Measurements from ENCODE around the gene MYO18A. TPM values are rescaled to one million over a fixed set of nuclear protein-coding genes. Genes with fewer than 3 reads are reported as not detected.
"Not testable (repeated sequence)": the region's sequence is repeated elsewhere in the genome, so short reads cannot be mapped to it uniquely, and the experiment has no call there.

Gene MYO18A, protein sequence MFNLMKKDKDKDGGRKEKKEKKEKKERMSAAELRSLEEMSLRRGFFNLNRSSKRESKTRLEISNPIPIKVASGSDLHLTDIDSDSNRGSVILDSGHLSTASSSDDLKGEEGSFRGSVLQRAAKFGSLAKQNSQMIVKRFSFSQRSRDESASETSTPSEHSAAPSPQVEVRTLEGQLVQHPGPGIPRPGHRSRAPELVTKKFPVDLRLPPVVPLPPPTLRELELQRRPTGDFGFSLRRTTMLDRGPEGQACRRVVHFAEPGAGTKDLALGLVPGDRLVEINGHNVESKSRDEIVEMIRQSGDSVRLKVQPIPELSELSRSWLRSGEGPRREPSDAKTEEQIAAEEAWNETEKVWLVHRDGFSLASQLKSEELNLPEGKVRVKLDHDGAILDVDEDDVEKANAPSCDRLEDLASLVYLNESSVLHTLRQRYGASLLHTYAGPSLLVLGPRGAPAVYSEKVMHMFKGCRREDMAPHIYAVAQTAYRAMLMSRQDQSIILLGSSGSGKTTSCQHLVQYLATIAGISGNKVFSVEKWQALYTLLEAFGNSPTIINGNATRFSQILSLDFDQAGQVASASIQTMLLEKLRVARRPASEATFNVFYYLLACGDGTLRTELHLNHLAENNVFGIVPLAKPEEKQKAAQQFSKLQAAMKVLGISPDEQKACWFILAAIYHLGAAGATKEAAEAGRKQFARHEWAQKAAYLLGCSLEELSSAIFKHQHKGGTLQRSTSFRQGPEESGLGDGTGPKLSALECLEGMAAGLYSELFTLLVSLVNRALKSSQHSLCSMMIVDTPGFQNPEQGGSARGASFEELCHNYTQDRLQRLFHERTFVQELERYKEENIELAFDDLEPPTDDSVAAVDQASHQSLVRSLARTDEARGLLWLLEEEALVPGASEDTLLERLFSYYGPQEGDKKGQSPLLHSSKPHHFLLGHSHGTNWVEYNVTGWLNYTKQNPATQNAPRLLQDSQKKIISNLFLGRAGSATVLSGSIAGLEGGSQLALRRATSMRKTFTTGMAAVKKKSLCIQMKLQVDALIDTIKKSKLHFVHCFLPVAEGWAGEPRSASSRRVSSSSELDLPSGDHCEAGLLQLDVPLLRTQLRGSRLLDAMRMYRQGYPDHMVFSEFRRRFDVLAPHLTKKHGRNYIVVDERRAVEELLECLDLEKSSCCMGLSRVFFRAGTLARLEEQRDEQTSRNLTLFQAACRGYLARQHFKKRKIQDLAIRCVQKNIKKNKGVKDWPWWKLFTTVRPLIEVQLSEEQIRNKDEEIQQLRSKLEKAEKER (N-terminal part only)
- 36.6 and 37.9 TPM in 2 replicates for total RNA-seq

GRCh38 chr17:29180034-29180787 lies at the start of gene MYO18A:
Gene MYO18A (minus strand): TSS chr17:29180398. CDS start chr17:29166940, 13,458 bp downstream.
- peak; percentile 95 for DNase-seq
- Mint-ChIP-seq H3K4me1 (peaks cover 28% of the 10 kb centered on the region), H3K27me3 (peaks cover 19% of the 10 kb centered on the region), H3K36me3 (ENCODE audit: low read depth) (no peaks in the 10 kb centered on the region), H3K27ac (no peak within 1 kb of the TSS), H3K4me3 (peak within 1 kb of the TSS; percentile 65), H3K9me3 (no peaks in the 10 kb centered on the region)
- intact Hi-C loops (cut with micrococcal nuclease): loop anchor here (1.0 kb wide), 1 partner anchor 32 kb away; no protein-coding TSS in a partner anchor

DNA sequence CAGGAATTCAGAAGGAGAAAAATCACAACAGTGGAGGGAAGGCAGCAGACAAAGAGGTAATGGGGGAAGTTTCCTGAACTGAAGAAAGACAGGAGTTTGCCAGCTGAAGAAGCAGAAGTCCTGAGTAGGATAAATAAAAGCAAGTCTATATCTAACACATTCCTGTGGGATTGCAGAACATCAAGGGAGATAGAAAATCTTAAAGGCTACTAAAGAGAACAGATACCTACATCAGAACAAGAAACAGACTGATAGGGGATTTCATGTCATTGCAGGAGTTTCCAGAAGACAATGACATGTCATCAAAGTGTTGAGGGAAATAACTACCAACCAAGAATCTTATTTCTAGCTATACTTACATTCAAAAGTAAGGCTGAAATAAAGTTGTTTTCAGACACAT lies 45.2 kb upstream of the MYO18A start:
- Mint-ChIP-seq H3K4me3 (no peak overlapping the region), H3K27me3 (peaks cover 4% of the 10 kb centered on the region), H3K27ac (no peak overlapping the region), H3K4me1 (peaks cover 2% of the 10 kb centered on the region), H3K36me3 (ENCODE audit: low read depth) (no peaks in the 10 kb centered on the region), H3K9me3 (no peaks in the 10 kb centered on the region)
- intact Hi-C loops (cut with micrococcal nuclease): no loop called here
- DNase-seq: no peak

- DNase-seq; H3K27me3 Mint-ChIP-seq; H3K9me3 Mint-ChIP-seq; H3K4me1 Mint-ChIP-seq; intact Hi-C loops (cut with micrococcal nuclease); H3K36me3 Mint-ChIP-seq (ENCODE audit: low read depth); H3K4me3 Mint-ChIP-seq; H3K27ac Mint-ChIP-seq: not testable (repeated sequence)
These were observed 41.1 kb upstream of the MYO18A start for GRCh38 chr17:29221338-29221737.

GRCh38 chr17:29219378-29220047 lies 39.3 kb upstream of the MYO18A start:
- H3K27me3 Mint-ChIP-seq: peaks cover 5% of the 10 kb centered on the region
- intact Hi-C loops (cut with micrococcal nuclease): loop anchor here (1.0 kb wide), 1 partner anchor 70 kb away; no protein-coding TSS in a partner anchor
- peaks cover 4% of the 10 kb centered on the region for H3K4me1 Mint-ChIP-seq
- no peaks in the 10 kb centered on the region for H3K36me3 Mint-ChIP-seq (ENCODE audit: low read depth)
- no peak overlapping the region for H3K27ac Mint-ChIP-seq
- no peak overlapping the region for H3K4me3 Mint-ChIP-seq
- DNase-seq: peak; percentile 92
- H3K9me3 Mint-ChIP-seq: no peaks in the 10 kb centered on the region

DNA sequence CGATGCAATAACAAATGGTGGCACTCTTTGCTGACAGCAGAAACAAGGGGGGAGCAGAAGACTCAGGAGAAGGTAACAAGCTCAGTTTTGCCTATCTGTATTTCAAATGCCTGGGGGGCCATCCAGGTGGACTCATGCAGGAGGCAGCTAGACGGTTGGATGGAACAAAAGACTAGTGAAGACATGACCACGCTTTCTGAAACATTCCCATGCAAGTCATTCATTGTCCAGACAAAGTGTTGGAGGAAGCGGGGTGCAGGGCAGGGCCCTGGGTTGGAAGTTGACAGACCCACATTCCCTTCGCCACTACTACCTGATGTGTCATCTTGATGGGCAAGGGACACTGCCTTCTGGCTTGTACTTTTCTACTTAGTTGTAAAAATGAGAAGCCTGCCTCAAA lies 36.7 kb upstream of the MYO18A start:
- no peak for DNase-seq
- Mint-ChIP-seq H3K27ac (no peak overlapping the region), H3K4me3 (no peak overlapping the region), H3K36me3 (ENCODE audit: low read depth) (no peaks in the 10 kb centered on the region), H3K27me3 (peaks cover 5% of the 10 kb centered on the region), H3K9me3 (no peaks in the 10 kb centered on the region), H3K4me1 (peaks cover 4% of the 10 kb centered on the region)
- intact Hi-C loops (cut with micrococcal nuclease): no loop called here

DNA sequence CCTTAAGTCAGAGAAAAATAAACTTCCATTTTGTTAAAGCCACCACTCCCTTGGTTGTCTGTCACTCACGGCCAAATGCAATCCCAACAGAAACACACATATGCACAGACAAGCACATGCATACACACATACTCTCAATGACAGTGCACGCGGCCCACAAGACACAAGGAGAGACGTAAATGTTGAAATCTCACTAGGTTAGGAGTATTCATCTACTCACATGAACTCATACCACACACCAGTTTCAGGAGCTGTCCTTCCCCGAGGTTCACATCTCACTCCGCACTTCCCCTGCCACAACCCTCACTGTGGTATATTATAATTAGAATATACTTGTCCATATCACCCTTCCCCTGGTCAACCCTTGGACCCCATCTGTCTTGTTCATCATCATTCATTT lies 36.0 kb upstream of the MYO18A start:
- H3K27me3 Mint-ChIP-seq: peaks cover 5% of the 10 kb centered on the region
- no peak for DNase-seq
- intact Hi-C loops (cut with micrococcal nuclease): no loop called here
- H3K36me3 Mint-ChIP-seq (ENCODE audit: low read depth): no peaks in the 10 kb centered on the region
- no peak overlapping the region for H3K27ac Mint-ChIP-seq
- H3K9me3 Mint-ChIP-seq: no peaks in the 10 kb centered on the region
- peaks cover 4% of the 10 kb centered on the region for H3K4me1 Mint-ChIP-seq
- no peak overlapping the region for H3K4me3 Mint-ChIP-seq

GRCh38 chr17:29215717-29216116 lies 35.5 kb upstream of the MYO18A start:
- Mint-ChIP-seq H3K36me3 (ENCODE audit: low read depth) (no peaks in the 10 kb centered on the region), H3K9me3 (no peaks in the 10 kb centered on the region), H3K4me1 (peaks cover 4% of the 10 kb centered on the region), H3K27me3 (peaks cover 5% of the 10 kb centered on the region), H3K4me3 (no peak overlapping the region), H3K27ac (no peak overlapping the region)
- intact Hi-C loops (cut with micrococcal nuclease): no loop called here
- no peak for DNase-seq

GRCh38 chr17:29215174-29215573 lies 35.0 kb upstream of the MYO18A start:
- Mint-ChIP-seq H3K4me1 (peaks cover 4% of the 10 kb centered on the region), H3K4me3 (no peak overlapping the region), H3K36me3 (ENCODE audit: low read depth) (no peaks in the 10 kb centered on the region), H3K27ac (no peak overlapping the region), H3K9me3 (no peaks in the 10 kb centered on the region), H3K27me3 (peaks cover 5% of the 10 kb centered on the region)
- DNase-seq: no peak
- intact Hi-C loops (cut with micrococcal nuclease): no loop called here

DNA sequence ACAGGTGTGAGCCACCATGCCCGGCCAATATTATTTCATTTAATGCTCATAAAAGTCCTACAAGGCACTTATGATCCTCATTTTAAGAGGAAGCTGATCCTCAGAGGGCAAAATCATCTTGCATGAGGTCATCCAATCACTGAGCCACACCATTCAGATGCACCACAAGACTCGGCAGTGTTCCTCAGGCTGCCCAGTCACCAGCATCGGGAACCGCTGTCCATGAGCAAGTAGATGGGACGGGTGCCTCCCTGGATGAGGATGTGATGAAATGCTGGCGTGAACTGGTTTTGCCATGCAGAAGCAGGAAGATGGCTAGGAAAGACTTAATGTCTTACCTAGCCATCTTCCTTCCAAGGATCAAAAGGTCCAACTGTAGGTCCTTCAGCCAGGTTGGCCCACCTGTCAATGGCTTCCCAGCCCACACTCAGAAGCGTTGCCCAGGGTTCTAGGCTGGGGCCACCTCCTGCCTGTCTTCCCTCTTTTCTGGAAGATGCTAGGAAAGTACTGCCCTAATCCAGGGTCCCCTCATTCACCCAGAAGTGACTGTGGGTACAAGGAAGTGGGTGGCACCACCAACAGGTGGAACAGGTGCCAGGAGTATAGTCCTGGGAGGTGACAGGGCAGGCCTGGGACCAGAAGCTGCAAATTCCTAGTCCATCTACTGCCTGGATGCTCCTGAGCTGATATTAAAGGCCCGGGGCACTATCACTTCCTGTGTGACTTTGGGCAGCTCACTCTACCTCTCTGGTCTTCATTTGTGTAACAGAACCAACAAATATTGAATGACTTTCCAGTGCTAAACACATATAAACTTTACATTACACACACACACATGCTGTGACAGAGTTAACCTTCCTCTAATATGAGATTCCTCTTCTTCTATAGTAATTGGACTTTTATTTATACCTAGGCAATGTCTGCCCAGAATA lies 34.3 kb upstream of the MYO18A start:
- Mint-ChIP-seq H3K4me1 (peaks cover under 1% of the 10 kb centered on the region), H3K9me3 (no peaks in the 10 kb centered on the region), H3K4me3 (no peak overlapping the region), H3K27ac (no peak overlapping the region), H3K27me3 (peaks cover 2% of the 10 kb centered on the region), H3K36me3 (ENCODE audit: low read depth) (no peaks in the 10 kb centered on the region)
- no peak for DNase-seq
- intact Hi-C loops (cut with micrococcal nuclease): no loop called here

DNA sequence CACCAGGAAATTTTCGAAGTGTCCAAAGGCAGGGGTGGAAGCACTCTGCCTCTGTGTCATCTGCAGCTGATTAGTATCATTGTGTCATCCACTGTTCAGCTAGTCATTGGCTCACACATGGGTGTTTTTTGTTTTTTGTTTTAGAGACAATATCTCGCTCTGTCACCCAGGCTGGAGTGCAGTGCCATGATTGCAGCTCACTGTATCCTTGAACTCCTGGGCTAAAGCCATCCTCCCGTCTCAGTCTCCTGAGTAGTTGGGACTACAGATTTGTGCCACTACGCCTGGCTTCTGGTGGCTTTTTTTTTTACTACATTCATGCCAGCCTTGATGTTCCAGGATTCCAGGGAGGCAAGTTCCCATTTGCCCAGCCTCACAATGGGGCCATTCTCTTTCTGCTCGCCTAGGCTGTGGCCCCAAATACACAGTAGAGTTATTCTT lies 32.5 kb upstream of the MYO18A start:
- Mint-ChIP-seq H3K9me3 (no peaks in the 10 kb centered on the region), H3K4me3 (no peak overlapping the region), H3K27ac (no peak overlapping the region), H3K27me3 (peaks cover 5% of the 10 kb centered on the region), H3K4me1 (no peaks in the 10 kb centered on the region), H3K36me3 (ENCODE audit: low read depth) (no peaks in the 10 kb centered on the region)
- intact Hi-C loops (cut with micrococcal nuclease): no loop called here
- DNase-seq: no peak

DNA sequence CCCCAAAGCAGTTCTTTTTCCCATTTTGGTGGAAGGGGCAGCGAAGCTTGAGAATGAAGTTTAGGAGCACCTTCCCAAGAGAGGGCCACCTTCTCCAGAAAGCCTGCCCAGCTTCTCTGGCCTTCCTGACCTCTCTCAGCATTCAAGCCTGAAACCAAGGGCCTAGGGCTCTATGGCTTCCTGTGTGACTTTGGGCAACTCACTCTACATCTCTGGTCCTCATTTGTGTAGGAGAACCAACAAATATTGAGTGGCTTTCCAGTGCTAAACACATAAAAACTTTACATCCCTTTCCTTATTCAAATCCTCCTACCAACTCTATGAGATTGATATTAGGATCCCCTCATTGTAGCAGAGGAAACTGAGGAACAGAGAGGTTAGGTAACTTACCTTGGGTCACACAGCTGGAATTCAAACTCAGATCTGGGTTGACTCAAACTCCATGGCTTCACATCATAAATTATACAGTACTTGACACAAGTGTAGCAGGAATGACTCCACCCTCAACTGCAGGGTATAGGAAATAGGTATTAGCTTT lies 32.0 kb upstream of the MYO18A start:
- H3K36me3 Mint-ChIP-seq (ENCODE audit: low read depth): no peaks in the 10 kb centered on the region
- no peaks in the 10 kb centered on the region for H3K9me3 Mint-ChIP-seq
- no peak for DNase-seq
- peaks cover 5% of the 10 kb centered on the region for H3K27me3 Mint-ChIP-seq
- intact Hi-C loops (cut with micrococcal nuclease): no loop called here
- H3K4me3 Mint-ChIP-seq: no peak overlapping the region
- H3K4me1 Mint-ChIP-seq: no peaks in the 10 kb centered on the region
- H3K27ac Mint-ChIP-seq: no peak overlapping the region

DNA sequence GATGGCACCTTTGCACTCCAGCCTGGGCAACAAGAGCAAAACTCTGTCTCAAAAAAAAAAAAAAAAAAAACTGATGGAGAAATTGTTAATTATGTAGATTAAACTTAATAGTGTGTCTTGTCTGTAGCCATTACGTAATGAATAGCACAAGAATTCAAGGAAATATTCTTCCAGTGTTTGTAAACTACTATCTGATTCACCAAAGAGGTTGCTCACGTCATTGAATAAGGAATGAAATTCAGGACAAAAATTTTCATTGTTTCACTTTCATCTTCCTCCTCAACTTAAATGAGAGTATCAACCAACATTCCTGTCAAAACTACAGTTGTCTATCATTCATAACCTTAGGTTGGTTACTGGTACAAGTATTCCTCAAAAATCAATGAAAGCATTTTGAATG lies 30.7 kb upstream of the MYO18A start:
- peaks cover 3% of the 10 kb centered on the region for H3K27me3 Mint-ChIP-seq
- no peak for DNase-seq
- H3K4me1 Mint-ChIP-seq: no peaks in the 10 kb centered on the region
- H3K27ac Mint-ChIP-seq: no peak overlapping the region
- no peak overlapping the region for H3K4me3 Mint-ChIP-seq
- no peaks in the 10 kb centered on the region for H3K36me3 Mint-ChIP-seq (ENCODE audit: low read depth)
- no peaks in the 10 kb centered on the region for H3K9me3 Mint-ChIP-seq
- intact Hi-C loops (cut with micrococcal nuclease): no loop called here

Data from activated CD4-positive, alpha-beta T cell treated with anti-CD3 and anti-CD28 coated beads, Interleukin-2, amount 10 ng/mL, durations not matched to agents 24 days and 14 days (primary cell).